Endothelial cell of umbilical vein (primary cell): ENCODE results near the gene MRPS5.

ENCODE experiments used
- CTCF ChIP-seq, 2 donors: IDR thresholded peaks; 1 replicate in 1 of 2; 2 replicates in 1 of 2; pipeline ENCODE4 v1.5.1; 2011; ENCODE audit warnings: low read length in 2 of 2, mild to moderate bottlenecking in 2 of 2, moderate library complexity in 2 of 2, control low read depth in 1 of 2, inconsistent platforms in 1 of 2, low read depth in 1 of 2; ENCODE audit not compliant: insufficient read depth in 1 of 2; ENCODE audit errors: extremely low read depth in 1 of 2
- POLR2AphosphoS5 ChIP-seq: IDR thresholded peaks from 2 replicates; pipeline ENCODE4 v1.6.1; 2012; ENCODE audit warnings: low read depth, mild to moderate bottlenecking, control low read depth, low read length, moderate library complexity; ENCODE audit not compliant: insufficient read depth

DNA sequence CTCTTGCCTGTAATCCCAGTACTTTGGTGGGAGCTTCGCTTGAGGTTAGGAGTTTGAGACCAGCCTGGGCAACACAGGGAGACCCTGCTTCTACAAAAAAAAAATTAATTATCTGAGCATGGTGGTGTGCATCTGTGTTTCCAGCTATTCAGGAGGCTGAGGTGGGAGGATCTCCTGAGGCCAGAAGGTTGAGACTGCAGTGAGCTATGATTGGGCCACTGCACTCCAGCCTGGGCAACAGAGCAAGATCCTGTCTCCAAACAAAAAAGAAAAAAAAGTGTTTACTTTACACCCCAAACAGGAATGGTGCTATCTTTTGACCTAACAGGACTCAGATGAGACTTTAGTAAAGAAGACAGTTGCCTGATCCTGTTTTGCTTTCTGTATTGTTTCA, 60.5 kb downstream of the MRPS5 start:
- no peak for TF ChIP-seq CTCF (IDR thresholded peaks at IDR 0.05; ENCODE audit: extremely low read depth in 1 of 2, insufficient read depth in 1 of 2, low read depth in 1 of 2, low read length in 2 of 2)
- TF ChIP-seq POLR2AphosphoS5, result no peak
